ENCODE data around the gene TNNI2.

- TF ChIP-seq CTCF (IDR thresholded peaks at IDR 0.05) (no peak), EZH2 (IDR thresholded peaks at IDR 0.05; ENCODE audit: borderline replicate concordance, insufficient read depth, low read depth, low read length, poor library complexity, severe bottlenecking) (no peak)
These were observed 22.9 kb downstream of the TNNI2 start for GRCh38 chr11:1861435-1862411.
